ELF-1 (cell line): ENCODE data around the gene ESR2.
"Not testable (repeated sequence)": the region's sequence is repeated elsewhere in the genome, so short reads cannot be mapped to it uniquely, and the experiment has no call there.

Source experiments
- DNase-seq: peaks from one replicate; pipeline ENCODE4 v3.0.0-alpha.2; 2016; ENCODE audit warnings: low read depth, low spot score

Gene ESR2

DNA sequence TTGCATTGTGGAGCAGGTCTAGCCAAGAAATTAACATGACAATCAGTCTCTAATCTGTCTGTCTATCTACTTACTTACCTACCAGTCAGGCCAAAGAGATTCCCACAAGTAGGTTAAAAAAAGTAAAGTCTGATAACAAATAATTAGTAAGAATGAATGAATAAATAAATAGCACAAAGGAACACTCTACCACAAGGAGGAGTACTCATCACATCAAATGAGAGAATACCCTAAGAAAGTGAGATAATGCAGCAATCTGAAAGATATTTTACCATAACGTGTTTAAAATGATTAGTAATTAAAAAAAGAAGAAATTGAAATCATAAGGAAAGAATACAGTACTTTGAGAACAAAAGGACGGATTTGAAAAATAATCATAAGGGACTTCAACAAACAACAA, 254.1 kb downstream of the ESR2 start:
- no peak for DNase-seq

DNA sequence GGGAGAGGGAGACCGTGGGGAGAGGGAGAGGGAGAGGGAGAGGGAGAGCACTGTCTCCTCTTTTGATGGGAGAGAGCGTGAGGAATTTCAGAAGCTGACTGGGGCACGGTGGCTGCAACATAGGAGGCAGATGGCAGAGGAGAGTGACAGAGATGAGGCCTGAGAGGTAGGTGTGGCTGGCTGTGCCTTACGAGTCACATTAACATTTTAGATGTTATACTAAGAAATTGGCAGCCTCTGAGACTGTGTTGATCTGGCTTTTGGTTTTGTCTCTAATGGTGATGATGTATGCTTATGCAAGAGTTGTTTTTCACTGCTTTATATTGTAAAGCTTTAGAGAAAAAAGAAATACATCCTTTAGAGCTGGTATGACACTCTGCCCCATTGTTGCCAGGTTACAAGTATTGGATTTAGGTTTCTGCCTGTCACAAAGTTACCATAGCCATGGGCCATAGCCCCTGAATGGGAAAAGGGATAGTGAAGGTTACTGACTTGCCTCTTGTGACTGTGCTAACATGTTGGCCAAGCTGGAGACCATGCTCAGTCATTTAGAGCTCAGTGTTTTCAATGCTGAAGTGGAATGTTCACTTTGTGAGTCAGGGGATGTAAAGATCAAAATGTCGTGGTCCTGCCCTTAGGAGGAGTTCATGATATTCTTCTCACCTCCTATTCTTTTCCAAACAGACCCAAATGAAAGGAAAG, 255.2 kb downstream of the ESR2 start:
- no peak for DNase-seq

DNA sequence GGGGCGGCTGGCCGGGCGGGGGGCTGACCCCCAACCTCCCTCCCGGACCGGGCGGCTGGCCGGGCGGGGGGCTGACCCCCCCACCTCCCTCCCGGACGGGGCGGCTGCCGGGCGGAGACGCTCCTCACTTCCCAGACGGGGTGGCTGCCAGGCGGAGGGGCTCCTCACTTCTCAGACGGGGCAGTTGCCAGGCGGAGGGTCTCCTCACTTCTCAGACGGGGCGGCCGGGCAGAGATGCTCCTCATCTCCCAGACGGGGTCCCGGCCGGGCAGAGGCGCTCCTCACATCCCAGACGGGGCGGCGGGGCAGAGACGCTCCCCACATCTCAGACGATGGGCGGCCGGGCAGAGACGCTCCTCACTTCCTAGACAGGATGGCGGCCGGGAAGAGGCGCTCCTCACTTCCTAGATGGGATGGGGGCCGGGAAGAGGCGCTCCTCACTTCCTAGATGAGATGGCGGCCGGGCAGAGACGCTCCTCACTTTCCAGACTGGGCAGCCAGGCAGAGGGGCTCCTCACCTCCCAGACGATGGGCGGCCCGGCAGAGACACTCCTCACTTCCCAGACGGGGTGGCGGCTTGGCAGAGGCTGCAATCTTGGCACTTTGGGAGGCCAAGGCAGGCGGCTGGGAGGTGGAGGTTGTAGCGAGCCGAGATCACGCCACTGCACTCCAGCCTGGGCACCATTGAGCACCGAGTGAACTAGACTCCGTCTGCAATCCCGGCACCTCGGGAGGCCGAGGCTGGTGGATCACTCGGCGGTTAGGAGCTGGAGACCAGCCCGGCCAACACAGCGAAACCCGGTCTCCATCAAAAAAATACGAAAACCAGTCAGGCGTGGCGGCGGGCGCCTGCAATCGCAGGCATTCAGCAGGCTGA, 256.1 kb downstream of the ESR2 start:
- not testable (repeated sequence) for DNase-seq

DNA sequence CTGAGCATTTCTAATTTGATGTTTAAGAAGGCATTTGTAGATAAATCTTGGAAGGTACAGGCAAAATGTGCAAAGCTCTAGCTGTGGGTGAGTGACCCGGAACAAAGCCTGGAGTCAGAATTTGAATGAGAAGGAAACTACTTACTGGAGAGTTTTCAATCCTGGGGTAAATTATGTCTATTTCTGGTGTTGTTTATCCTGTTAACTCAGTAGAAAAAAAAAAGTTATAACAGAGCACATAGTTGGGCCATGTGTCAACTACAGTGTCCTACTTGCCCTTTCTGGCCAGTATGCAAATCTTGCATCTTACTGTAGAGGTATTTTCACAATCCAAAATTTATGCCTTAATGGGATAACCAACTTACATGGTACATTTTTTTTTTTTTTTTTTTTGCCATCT, 259.0 kb downstream of the ESR2 start:
- no peak for DNase-seq
